Caco-2 (cell line): Measurements from ENCODE around the gene C9orf72. TPM values are rescaled to one million over a fixed set of nuclear protein-coding genes. Genes with fewer than 3 reads are reported as not detected.

Source experiments
- BruUV-seq: library from RNA; stranded (reverse); fragments of 400-500 nt; replicated peaks from 2 replicates; lab custom pipeline; 2021; lab: Mats Ljungman, UMichigan
- CTCF ChIA-PET: fragments of 300-600 bp; sonication (Branson Sonifier 250); formaldehyde crosslinking; loops from one replicate; lab custom pipeline; 2022; ENCODE audit warnings: antibody characterized with exemption; lab: Charles Lee
- POLR2A ChIA-PET: fragments of 300-600 bp; sonication (Branson Sonifier 250); formaldehyde crosslinking; loops from one replicate; lab custom pipeline; 2022; ENCODE audit warnings: antibody characterized with exemption; lab: Charles Lee
- DNase-seq, 2 experiments: peaks; one replicate each; pipeline versions ENCODE4 v3.0.0 to v3.0.0-alpha.2; 2020 to 2022
- H3K27me3 ChIP-seq: replicated peaks from 2 replicates; pipeline ENCODE4 v1.6.0; 2011; ENCODE audit warnings: low read length; ENCODE audit not compliant: control insufficient read depth, insufficient read depth
- H3K36me3 ChIP-seq: 2 replicates; pipeline ENCODE4 v1.5.1; 2011; ENCODE audit warnings: low read length; ENCODE audit not compliant: control insufficient read depth, insufficient read depth
- H3K4me1 ChIP-seq: fragments of 250-450 bp; sonication (Bioruptor Pico); 2 replicates; pipeline ENCODE4 v1.5.1; 2020; ENCODE audit warnings: mild to moderate bottlenecking
- H3K4me3 ChIP-seq: 2 replicates; pipeline ENCODE4 v1.5.1; 2011; ENCODE audit warnings: low read depth, mild to moderate bottlenecking, control low read depth, low read length
- H3K9me3 ChIP-seq: fragments of 250-450 bp; sonication (Bioruptor Pico); 2 replicates; pipeline ENCODE4 v1.5.1; 2020; ENCODE audit warnings: mild to moderate bottlenecking, moderate library complexity
- H3K27ac Mint-ChIP-seq: one replicate; pipeline ENCODE4 v1.8.0; 2022; ENCODE audit warnings: mixed read lengths; ENCODE audit not compliant: unreplicated experiment
- H3K27me3 Mint-ChIP-seq: one replicate; pipeline ENCODE4 v1.8.0; 2022; ENCODE audit warnings: mixed read lengths; ENCODE audit not compliant: insufficient read depth, unreplicated experiment
- H3K36me3 Mint-ChIP-seq: one replicate; pipeline ENCODE4 v1.8.0; 2022; ENCODE audit warnings: mild to moderate bottlenecking, mixed read lengths; ENCODE audit not compliant: insufficient read depth, unreplicated experiment
- H3K4me1 Mint-ChIP-seq: one replicate; pipeline ENCODE4 v1.8.0; 2022; ENCODE audit warnings: low read depth, mixed read lengths; ENCODE audit not compliant: unreplicated experiment
- H3K4me3 Mint-ChIP-seq: one replicate; pipeline ENCODE4 v1.8.0; 2022; ENCODE audit warnings: mild to moderate bottlenecking, moderate library complexity, mixed read lengths; ENCODE audit not compliant: unreplicated experiment
- H3K9me3 Mint-ChIP-seq: one replicate; pipeline ENCODE4 v1.8.0; 2022; ENCODE audit warnings: mixed read lengths; ENCODE audit not compliant: unreplicated experiment
- CTCF ChIP-seq, 2 experiments: fragments of 200-600 bp in 1 of 2; IDR thresholded peaks; 1 replicate in 1 of 2; 2 replicates in 1 of 2; pipeline versions ENCODE4 v1.5.1 to v1.8.0; 2011 to 2022; ENCODE audit warnings: antibody characterized with exemption in 1 of 2, control low read depth in 1 of 2, inconsistent platforms in 1 of 2, low read depth in 1 of 2, low read length in 1 of 2, mild to moderate bottlenecking in 1 of 2, moderate library complexity in 1 of 2; ENCODE audit not compliant: insufficient read depth in 1 of 2, severe bottlenecking in 1 of 2, unreplicated experiment in 1 of 2
- intact Hi-C: fragments of 100-400 bp; cut with micrococcal nuclease; formaldehyde crosslinking; loops from one replicate; pipeline ENCODE4 v1.10.0; 2022; ENCODE audit not compliant: unreplicated experiment
- total RNA-seq: library from RNA; stranded (reverse); gene quantifications from 2 replicates; pipeline ENCODE4 v1.2.3, GENCODE V29; 2022

Gene C9orf72
- total RNA-seq, 1 experiment from 2014 or later: 3.6 TPM

- Mint-ChIP-seq H3K4me1 (no peaks in the 10 kb centered on the region), H3K27me3 (no peaks in the 10 kb centered on the region), H3K9me3 (no peaks in the 10 kb centered on the region), H3K27ac (no peak overlapping the region), H3K36me3 (no peaks in the 10 kb centered on the region), H3K4me3 (no peak overlapping the region)
- BruUV-seq: no TSS peak
- no peaks in the 10 kb centered on the region for H3K9me3 ChIP-seq
- H3K36me3 ChIP-seq: no peaks in the 10 kb centered on the region
- no peak for DNase-seq
- no peaks in the 10 kb centered on the region for H3K27me3 ChIP-seq
- no peaks in the 10 kb centered on the region for H3K4me1 ChIP-seq
- ChIA-PET CTCF (interaction anchor here (2.3 kb wide), 1 partner anchor 204 kb away, joined by 7 read pairs; no protein-coding TSS in a partner anchor), POLR2A (no interaction called here)
- TF ChIP-seq CTCF (IDR thresholded peaks at IDR 0.05; ENCODE audit: insufficient read depth in 1 of 2, low read depth in 1 of 2, low read length in 1 of 2, severe bottlenecking in 1 of 2, unreplicated experiment in 1 of 2): no peak
- no peak overlapping the region for H3K4me3 ChIP-seq
- intact Hi-C loops: no loop called here
Measured at GRCh38 chr9:27537027-27537435, 36.2 kb downstream of the C9orf72 start.

GRCh38 chr9:27536168-27536567 is 37.1 kb downstream of the C9orf72 start:
- Histone ChIP-seq H3K4me3 (no peak overlapping the region), H3K27me3 (no peaks in the 10 kb centered on the region), H3K9me3 (no peaks in the 10 kb centered on the region), H3K36me3 (no peaks in the 10 kb centered on the region), H3K4me1 (no peaks in the 10 kb centered on the region)
- H3K4me3 Mint-ChIP-seq: no peak overlapping the region
- no TSS peak for BruUV-seq
- H3K9me3 Mint-ChIP-seq: no peaks in the 10 kb centered on the region
- H3K36me3 Mint-ChIP-seq: no peaks in the 10 kb centered on the region
- no peak for DNase-seq
- H3K4me1 Mint-ChIP-seq: no peaks in the 10 kb centered on the region
- TF ChIP-seq CTCF (IDR thresholded peaks at IDR 0.05; ENCODE audit: insufficient read depth in 1 of 2, low read depth in 1 of 2, low read length in 1 of 2, severe bottlenecking in 1 of 2, unreplicated experiment in 1 of 2): no peak
- H3K27me3 Mint-ChIP-seq: no peaks in the 10 kb centered on the region
- intact Hi-C loops: no loop called here
- CTCF ChIA-PET: interaction anchor here (2.3 kb wide), 1 partner anchor 203 kb away, joined by 7 read pairs; no protein-coding TSS in a partner anchor
- H3K27ac Mint-ChIP-seq: no peak overlapping the region
- POLR2A ChIA-PET: no interaction called here

GRCh38 chr9:27535701-27536118 is 37.6 kb downstream of the C9orf72 start:
- no peak for DNase-seq
- Histone ChIP-seq H3K9me3 (no peaks in the 10 kb centered on the region), H3K4me1 (no peaks in the 10 kb centered on the region), H3K36me3 (no peaks in the 10 kb centered on the region), H3K27me3 (no peaks in the 10 kb centered on the region), H3K4me3 (no peak overlapping the region)
- Mint-ChIP-seq H3K9me3 (no peaks in the 10 kb centered on the region), H3K27ac (no peak overlapping the region), H3K36me3 (no peaks in the 10 kb centered on the region), H3K27me3 (no peaks in the 10 kb centered on the region), H3K4me1 (no peaks in the 10 kb centered on the region), H3K4me3 (no peak overlapping the region)
- no peak for TF ChIP-seq CTCF (IDR thresholded peaks at IDR 0.05; ENCODE audit: insufficient read depth in 1 of 2, low read depth in 1 of 2, low read length in 1 of 2, severe bottlenecking in 1 of 2, unreplicated experiment in 1 of 2)
- CTCF ChIA-PET: interaction anchor here (2.3 kb wide), 1 partner anchor 203 kb away, joined by 7 read pairs; no protein-coding TSS in a partner anchor
- no TSS peak for BruUV-seq
- POLR2A ChIA-PET: no interaction called here
- intact Hi-C loops: no loop called here
